Measurements from ENCODE around the gene OVOL3. TPM values are rescaled to one million over a fixed set of nuclear protein-coding genes. Genes with fewer than 3 reads are reported as not detected.

The OVOL3 gene
- total RNA-seq, 4 donors from 2014 or later, result not detected

DNA sequence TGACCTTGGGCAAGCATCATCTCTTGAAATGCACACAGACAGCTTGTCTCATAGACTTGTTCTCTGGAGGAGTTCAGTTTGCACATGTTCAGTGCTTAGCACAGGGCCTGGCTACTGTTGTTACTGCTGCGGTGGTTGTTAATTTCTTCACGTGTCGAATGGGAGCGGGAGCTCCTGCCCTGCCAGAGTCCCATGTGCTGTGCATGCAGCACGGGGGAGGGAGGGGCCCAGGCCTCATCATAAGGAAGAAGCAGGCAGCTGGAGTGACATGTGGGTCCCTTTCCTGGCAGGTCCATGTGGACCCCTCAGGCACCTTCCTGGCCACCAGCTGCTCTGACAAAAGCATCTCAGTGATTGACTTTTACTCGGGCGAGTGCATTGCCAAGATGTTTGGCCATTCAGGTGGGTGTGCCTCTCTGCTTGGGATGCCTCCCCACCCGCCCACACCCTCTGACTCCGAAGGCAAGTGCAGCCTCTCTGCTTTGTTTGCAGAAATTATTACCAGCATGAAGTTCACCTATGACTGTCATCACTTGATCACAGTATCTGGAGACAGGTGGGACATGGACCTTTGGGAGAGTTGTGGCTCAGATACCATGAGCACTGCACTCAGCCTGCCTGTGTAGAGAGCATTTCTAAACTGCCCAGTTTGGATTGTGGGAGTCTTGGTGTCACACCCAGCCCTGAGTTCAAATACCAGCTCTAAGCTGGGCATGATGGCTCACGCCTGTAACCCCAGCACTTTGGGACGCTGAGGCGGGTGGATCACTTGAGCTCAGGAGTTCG, 19.8 kb upstream of the OVOL3 start:
- DNase-seq (ENCODE audit: low spot score) (no peak), ATAC-seq (ENCODE audit: low FRiP score) (no peak)
- TF ChIP-seq, protein P1, sequence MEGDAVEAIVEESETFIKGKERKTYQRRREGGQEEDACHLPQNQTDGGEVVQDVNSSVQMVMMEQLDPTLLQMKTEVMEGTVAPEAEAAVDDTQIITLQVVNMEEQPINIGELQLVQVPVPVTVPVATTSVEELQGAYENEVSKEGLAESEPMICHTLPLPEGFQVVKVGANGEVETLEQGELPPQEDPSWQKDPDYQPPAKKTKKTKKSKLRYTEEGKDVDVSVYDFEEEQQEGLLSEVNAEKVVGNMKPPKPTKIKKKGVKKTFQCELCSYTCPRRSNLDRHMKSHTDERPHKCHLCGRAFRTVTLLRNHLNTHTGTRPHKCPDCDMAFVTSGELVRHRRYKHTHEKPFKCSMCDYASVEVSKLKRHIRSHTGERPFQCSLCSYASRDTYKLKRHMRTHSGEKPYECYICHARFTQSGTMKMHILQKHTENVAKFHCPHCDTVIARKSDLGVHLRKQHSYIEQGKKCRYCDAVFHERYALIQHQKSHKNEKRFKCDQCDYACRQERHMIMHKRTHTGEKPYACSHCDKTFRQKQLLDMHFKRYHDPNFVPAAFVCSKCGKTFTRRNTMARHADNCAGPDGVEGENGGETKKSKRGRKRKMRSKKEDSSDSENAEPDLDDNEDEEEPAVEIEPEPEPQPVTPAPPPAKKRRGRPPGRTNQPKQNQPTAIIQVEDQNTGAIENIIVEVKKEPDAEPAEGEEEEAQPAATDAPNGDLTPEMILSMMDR (IDR thresholded peaks at IDR 0.05), result no peak

DNA sequence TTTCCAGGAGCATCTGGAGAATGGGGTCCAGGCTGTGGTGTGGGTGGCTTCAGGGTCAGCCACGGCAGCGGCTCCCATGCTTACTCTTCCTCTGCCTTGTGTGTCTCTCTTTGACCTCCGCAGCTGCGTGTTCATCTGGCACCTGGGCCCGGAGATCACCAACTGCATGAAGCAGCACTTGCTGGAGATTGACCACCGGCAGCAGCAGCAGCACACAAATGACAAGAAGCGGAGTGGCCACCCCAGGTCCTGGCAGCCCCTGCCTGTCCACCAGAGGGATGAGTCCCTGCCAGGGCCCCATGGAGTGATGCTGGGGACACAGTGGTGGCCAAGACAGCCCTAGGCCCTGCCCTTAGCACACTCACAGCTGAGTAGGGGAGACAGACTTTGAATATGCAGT, 18.4 kb upstream of the OVOL3 start:
- ATAC-seq (ENCODE audit: low FRiP score) (no peak), DNase-seq (ENCODE audit: low spot score) (no peak)
- TF ChIP-seq, protein P1 (IDR thresholded peaks at IDR 0.05), result no peak

DNA sequence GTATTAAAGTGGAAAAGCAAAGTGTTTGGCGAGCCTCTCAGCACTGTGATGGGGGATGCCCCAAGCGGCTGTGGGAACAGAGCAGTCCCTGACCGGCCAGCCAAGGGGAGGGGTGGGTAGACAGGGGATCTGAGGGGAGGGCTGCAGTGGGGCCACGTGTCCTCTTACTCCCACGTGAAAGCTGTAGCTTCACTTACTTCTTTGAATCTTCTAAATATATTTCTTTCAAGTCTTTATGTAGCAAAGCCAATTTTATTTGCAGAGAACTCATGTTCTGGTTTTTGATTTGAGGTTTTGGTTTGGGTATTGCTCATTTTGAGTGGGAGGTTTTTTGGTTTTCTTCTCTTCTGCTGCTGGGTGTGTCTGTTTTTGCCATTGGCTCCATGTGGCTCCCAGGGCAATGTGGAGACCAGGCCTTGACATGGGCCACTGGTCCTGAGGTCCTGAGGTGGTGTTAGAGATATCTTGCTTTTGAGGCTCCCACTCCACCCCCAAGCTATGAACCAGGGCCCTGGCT, 17.7 kb upstream of the OVOL3 start:
- TF ChIP-seq, protein P1 (IDR thresholded peaks at IDR 0.05), result no peak
- no peak for DNase-seq (ENCODE audit: low spot score)
- no peak for ATAC-seq (ENCODE audit: low FRiP score)

DNA sequence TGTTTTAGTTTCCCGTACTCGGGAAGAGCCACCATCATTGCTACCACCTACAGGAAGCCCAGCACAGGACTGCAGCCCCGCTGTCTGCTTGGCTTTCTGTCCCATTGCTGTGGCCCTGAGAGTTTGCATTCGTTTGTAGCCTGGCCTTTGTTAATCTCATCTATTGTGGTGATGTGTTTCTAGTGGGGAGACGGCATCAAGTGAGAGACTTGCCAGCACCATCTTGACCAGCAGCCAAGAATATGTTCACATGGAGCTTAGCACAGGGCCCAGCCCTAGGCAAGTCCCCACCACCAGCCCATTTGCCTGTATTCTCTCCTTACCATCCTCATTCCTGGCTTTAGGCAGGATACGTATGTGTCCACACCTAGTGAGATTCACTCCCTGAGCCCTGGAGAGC, 17.3 kb upstream of the OVOL3 start:
- ATAC-seq (ENCODE audit: low FRiP score) (no peak), DNase-seq (ENCODE audit: low spot score) (no peak)
- TF ChIP-seq, protein P1 (IDR thresholded peaks at IDR 0.05), result no peak

DNA sequence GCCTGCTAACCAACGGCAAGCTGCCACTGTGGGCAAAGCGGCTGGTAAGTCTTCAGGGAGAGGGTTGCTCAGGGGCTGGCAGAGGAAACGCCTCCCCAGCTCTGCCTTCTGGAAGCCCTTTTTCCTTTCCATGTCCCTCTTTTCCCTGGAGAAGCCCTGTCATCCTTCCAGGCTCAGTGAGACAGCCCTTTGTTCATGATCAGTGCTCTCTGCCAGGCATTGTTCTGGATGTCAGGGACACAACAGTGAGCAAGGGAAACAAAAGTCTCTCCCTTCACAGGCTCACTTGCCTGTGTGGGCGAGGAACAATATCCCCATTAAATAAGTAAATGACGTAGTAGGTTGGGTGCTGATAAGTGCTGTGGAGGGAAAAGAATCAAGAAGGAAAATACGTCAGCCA, 13.9 kb upstream of the OVOL3 start:
- ATAC-seq (ENCODE audit: low FRiP score) (no peak), DNase-seq (ENCODE audit: low spot score) (no peak)
- TF ChIP-seq, protein P1 (IDR thresholded peaks at IDR 0.05), result no peak

DNA sequence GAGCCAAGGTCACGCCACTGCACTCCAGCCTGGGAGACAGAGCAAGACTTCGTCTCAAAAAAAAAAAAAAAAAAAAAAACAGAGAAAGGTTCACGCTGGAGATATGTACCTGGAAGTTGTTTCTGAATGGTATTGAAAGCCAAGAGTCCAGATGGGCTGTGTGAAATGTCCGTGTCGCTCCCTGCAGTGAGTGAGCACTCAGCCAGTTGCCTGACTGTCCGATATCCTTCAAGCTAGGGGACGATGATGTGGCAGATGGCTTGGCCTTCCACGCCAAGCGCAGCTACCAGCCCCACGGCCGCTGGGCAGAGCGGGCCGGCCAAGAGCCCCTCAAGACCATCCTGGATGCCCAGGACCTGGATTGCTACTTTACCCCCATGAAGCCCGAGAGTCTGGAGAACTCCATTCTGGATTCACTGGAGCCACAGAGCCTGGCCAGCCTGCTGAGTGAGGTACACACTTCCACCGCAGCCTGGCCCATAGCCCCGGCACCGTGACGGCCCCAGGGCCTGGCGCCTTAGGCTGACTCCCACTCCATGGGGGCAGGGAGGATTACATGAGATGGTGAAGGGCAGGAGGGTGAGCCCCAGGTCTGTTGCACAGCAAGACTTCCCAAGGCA, 11.7 kb upstream of the OVOL3 start:
- DNase-seq (ENCODE audit: low spot score) (no peak), ATAC-seq (ENCODE audit: low FRiP score) (no peak)
- TF ChIP-seq, protein P1 (IDR thresholded peaks at IDR 0.05), result no peak
